ENCODE data around the gene KIF26A.

The KIF26A gene

DNA sequence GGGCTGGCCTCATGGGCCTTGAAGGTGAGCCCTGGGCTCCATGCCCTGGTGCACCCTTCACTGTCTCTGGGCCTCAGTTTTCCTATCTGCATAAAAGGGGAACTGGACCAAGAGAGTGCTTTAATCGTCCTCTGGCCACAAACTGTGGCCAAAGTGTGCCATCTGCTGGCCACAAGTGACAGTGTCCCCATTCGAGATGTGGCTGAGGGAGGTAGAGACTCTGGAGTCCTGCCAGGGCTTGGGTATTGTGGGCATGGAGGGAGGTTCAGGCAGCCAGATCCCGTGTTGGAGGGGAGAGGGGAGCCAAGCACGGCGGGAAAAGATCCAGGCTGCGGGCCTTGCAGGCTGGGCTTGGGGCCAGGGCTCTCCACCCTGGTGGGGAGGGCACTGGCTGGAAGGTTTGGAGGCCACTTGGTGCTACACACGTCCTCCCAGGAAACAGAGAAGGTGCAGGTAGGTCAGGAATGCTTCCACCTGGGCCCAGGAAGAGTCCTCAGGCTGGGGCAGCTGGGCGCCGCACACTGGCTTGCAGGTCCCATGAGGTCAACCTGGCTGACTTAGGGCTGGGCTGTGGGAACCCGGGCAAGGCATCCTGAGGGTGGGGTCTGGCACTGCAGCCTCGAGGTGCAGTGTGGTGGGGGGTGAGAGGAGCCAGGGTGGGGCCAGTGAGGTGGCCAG, 7.3 kb upstream of the KIF26A start:
- no peaks in the 10 kb centered on the region for H4K20me1 ChIP-seq (ENCODE audit: low read depth, low read length)
- H3F3A ChIP-seq (ENCODE audit: insufficient read depth) = no peaks in the 10 kb centered on the region
- H3K27ac ChIP-seq (ENCODE audit: low read depth, low read length) = no peak overlapping the region
- H3K9me3 ChIP-seq (ENCODE audit: insufficient read depth, low read length) = peaks cover 13% of the 10 kb centered on the region; the same call in 1 of the 2 replicates
- no peaks in the 10 kb centered on the region for H3K27me3 ChIP-seq (ENCODE audit: low read length)
- no peaks in the 10 kb centered on the region for H3K79me2 ChIP-seq (ENCODE audit: insufficient read depth, low read length)
- H3K4me3 ChIP-seq (ENCODE audit: insufficient read depth, low read length, poor library complexity, severe bottlenecking) = no peak overlapping the region
- no peaks in the 10 kb centered on the region for H3K36me3 ChIP-seq (ENCODE audit: low read length)
- TF ChIP-seq, protein P1, sequence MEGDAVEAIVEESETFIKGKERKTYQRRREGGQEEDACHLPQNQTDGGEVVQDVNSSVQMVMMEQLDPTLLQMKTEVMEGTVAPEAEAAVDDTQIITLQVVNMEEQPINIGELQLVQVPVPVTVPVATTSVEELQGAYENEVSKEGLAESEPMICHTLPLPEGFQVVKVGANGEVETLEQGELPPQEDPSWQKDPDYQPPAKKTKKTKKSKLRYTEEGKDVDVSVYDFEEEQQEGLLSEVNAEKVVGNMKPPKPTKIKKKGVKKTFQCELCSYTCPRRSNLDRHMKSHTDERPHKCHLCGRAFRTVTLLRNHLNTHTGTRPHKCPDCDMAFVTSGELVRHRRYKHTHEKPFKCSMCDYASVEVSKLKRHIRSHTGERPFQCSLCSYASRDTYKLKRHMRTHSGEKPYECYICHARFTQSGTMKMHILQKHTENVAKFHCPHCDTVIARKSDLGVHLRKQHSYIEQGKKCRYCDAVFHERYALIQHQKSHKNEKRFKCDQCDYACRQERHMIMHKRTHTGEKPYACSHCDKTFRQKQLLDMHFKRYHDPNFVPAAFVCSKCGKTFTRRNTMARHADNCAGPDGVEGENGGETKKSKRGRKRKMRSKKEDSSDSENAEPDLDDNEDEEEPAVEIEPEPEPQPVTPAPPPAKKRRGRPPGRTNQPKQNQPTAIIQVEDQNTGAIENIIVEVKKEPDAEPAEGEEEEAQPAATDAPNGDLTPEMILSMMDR (IDR thresholded peaks at IDR 0.05; ENCODE audit: insufficient read depth, low read length, poor library complexity, severe bottlenecking) = peak; percentile 56
- TF ChIP-seq EZH2phosphoT487 (conservative IDR thresholded peaks at IDR 0.05; ENCODE audit: low read length) = no peak
- no peak overlapping the region for H2AFZ ChIP-seq (ENCODE audit: low read depth, low read length, severe bottlenecking)
- H3K4me2 ChIP-seq (ENCODE audit: low read depth, low read length, poor library complexity, severe bottlenecking) = no peak overlapping the region
- no peaks in the 10 kb centered on the region for H3K9me2 ChIP-seq (replicated peaks; ENCODE audit: insufficient read depth, low read length)
- no peak overlapping the region for H3K9ac ChIP-seq (ENCODE audit: low read length)

DNA sequence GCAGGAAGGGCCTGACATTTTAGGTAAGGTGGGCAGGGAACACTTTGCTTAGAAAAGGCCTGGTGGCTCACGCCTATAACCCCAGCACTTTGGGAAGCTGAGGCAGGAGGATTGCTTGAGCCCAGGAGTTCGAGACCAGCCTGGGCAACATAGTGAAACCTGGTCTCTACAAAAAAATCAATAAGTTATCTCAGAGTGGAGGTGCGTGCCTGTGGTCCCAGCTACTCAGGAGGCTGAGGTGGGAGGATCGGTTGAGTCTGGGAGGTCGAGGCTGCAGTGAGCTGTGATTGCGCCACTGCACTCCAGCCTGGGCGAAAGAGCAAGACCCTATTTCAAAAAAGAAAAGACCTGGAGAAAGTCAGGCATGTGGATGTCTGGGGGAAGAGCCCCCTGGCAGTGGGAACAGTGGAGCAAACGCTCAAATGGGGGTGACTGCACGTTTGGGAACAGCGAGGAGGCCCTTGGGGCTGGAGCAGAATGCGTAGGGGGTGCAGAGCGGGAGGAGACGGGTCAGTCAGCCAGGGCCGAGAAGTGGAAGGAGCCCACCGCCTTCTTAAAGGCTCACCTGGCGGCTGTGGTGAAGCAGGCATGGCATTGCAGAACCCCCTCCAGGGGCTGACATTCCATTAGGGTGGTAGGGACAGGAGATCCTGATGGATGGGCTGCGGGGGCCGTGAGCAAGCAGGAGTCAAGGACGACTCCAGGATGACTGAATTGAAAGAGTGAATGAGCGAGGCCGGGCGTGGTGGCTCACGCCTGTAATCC, 6.2 kb upstream of the KIF26A start:
- Histone ChIP-seq H3K4me2 (ENCODE audit: low read depth, low read length, poor library complexity, severe bottlenecking) (no peak overlapping the region), H3K27ac (ENCODE audit: low read depth, low read length) (no peak overlapping the region), H3K9me3 (ENCODE audit: insufficient read depth, low read length) (peaks cover 13% of the 10 kb centered on the region; the same call in 1 of the 2 replicates), H3F3A (ENCODE audit: insufficient read depth) (no peaks in the 10 kb centered on the region), H3K9ac (ENCODE audit: low read length) (no peak overlapping the region), H3K9me2 (replicated peaks; ENCODE audit: insufficient read depth, low read length) (no peaks in the 10 kb centered on the region), H3K27me3 (ENCODE audit: low read length) (no peaks in the 10 kb centered on the region), H3K36me3 (ENCODE audit: low read length) (no peaks in the 10 kb centered on the region), H3K4me3 (ENCODE audit: insufficient read depth, low read length, poor library complexity, severe bottlenecking) (no peak overlapping the region), H4K20me1 (ENCODE audit: low read depth, low read length) (no peaks in the 10 kb centered on the region), H3K79me2 (ENCODE audit: insufficient read depth, low read length) (no peaks in the 10 kb centered on the region), H2AFZ (ENCODE audit: low read depth, low read length, severe bottlenecking) (no peak overlapping the region)
- TF ChIP-seq, protein P1 (IDR thresholded peaks at IDR 0.05; ENCODE audit: insufficient read depth, low read length, poor library complexity, severe bottlenecking) = no peak
- no peak for TF ChIP-seq EZH2phosphoT487 (conservative IDR thresholded peaks at IDR 0.05; ENCODE audit: low read length)

DNA sequence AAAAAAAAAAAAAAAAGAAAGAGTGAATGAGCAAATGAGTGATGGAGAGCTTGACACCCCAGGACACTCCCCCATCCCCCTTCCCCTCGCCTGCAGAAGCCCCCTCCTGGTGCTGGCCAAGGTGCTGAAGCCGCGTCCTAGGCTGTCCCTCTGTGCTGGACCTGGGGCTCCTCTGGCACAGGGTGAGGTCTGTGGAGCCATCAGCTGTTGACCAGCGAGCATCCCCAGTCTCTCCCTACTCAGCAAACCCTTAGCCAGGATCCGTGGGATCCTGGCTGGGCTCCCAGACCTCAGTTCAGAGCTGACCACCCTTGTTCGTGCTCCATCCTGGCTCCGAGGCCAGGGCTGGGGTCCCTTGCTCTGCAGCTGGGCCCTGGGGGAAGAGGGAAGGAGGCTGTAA, 5.4 kb upstream of the KIF26A start:
- Histone ChIP-seq H3F3A (ENCODE audit: insufficient read depth) (no peaks in the 10 kb centered on the region), H3K9ac (ENCODE audit: low read length) (no peak overlapping the region), H3K4me2 (ENCODE audit: low read depth, low read length, poor library complexity, severe bottlenecking) (no peak overlapping the region), H3K9me3 (ENCODE audit: insufficient read depth, low read length) (peaks cover 13% of the 10 kb centered on the region; the same call in 1 of the 2 replicates), H3K27me3 (ENCODE audit: low read length) (no peaks in the 10 kb centered on the region), H4K20me1 (ENCODE audit: low read depth, low read length) (no peaks in the 10 kb centered on the region), H2AFZ (ENCODE audit: low read depth, low read length, severe bottlenecking) (no peak overlapping the region), H3K9me2 (replicated peaks; ENCODE audit: insufficient read depth, low read length) (no peaks in the 10 kb centered on the region), H3K79me2 (ENCODE audit: insufficient read depth, low read length) (no peaks in the 10 kb centered on the region), H3K27ac (ENCODE audit: low read depth, low read length) (no peak overlapping the region), H3K4me3 (ENCODE audit: insufficient read depth, low read length, poor library complexity, severe bottlenecking) (no peak overlapping the region), H3K36me3 (ENCODE audit: low read length) (no peaks in the 10 kb centered on the region)
- TF ChIP-seq EZH2phosphoT487 (conservative IDR thresholded peaks at IDR 0.05; ENCODE audit: low read length) = no peak

DNA sequence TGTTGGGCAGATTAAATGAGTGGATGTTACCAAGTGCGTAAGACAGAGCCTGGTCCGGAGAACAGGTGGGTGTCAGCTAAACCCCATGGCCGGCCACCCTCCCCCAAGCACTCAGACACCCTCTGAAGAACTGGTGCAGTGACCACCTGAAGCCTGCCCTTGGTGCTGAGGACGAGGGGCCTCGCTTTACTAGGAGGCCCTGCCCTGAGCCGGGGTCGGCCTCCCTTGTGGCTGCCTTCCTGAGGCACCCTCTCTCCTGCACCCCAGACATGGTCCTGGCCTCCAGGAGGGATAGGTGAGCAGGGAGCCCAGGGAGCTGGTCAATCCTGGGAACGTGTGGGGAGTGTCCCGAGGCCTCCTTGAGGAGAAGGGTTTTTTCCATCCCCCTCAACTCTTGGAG, 4.9 kb upstream of the KIF26A start:
- H3K36me3 ChIP-seq (ENCODE audit: low read length) = no peaks in the 10 kb centered on the region
- peaks cover 13% of the 10 kb centered on the region; the same call in 1 of the 2 replicates for H3K9me3 ChIP-seq (ENCODE audit: insufficient read depth, low read length)
- H3F3A ChIP-seq (ENCODE audit: insufficient read depth) = no peaks in the 10 kb centered on the region

More for the DNA sequence above, 4.9 kb upstream of the KIF26A start:
- H3K79me2 ChIP-seq (ENCODE audit: insufficient read depth, low read length) = no peaks in the 10 kb centered on the region
- no peak for TF ChIP-seq EZH2phosphoT487 (conservative IDR thresholded peaks at IDR 0.05; ENCODE audit: low read length)
- TF ChIP-seq, protein P1 (IDR thresholded peaks at IDR 0.05; ENCODE audit: insufficient read depth, low read length, poor library complexity, severe bottlenecking) = no peak
- no peaks in the 10 kb centered on the region for H4K20me1 ChIP-seq (ENCODE audit: low read depth, low read length)
- no peak overlapping the region for H3K4me2 ChIP-seq (ENCODE audit: low read depth, low read length, poor library complexity, severe bottlenecking)
- H3K27me3 ChIP-seq (ENCODE audit: low read length) = no peaks in the 10 kb centered on the region
- no peak overlapping the region for H3K27ac ChIP-seq (ENCODE audit: low read depth, low read length)
- H2AFZ ChIP-seq (ENCODE audit: low read depth, low read length, severe bottlenecking) = no peak overlapping the region
- no peaks in the 10 kb centered on the region for H3K9me2 ChIP-seq (replicated peaks; ENCODE audit: insufficient read depth, low read length)
- no peak overlapping the region for H3K9ac ChIP-seq (ENCODE audit: low read length)
- no peak overlapping the region for H3K4me3 ChIP-seq (ENCODE audit: insufficient read depth, low read length, poor library complexity, severe bottlenecking)
